HepG2 (cell line): ENCODE data around the gene AP2S1. TPM values are rescaled to one million over a fixed set of nuclear protein-coding genes. Genes with fewer than 3 reads are reported as not detected.
A peak's percentile ranks its signal among the peaks of the same experiment; 100 is the strongest.

Source experiments
- BRCA1 ChIP-seq: sonication (generic); formaldehyde crosslinking; IDR thresholded peaks from 2 replicates; pipeline ENCODE4 v1.4.0; 2020; ENCODE audit warnings: missing genetic modification reagents
- CCDC6 ChIP-seq: sonication (generic); formaldehyde crosslinking; IDR thresholded peaks from 2 replicates; pipeline ENCODE4 v1.8.1; 2022; ENCODE audit warnings: mild to moderate bottlenecking, missing genetic modification reagents, moderate library complexity
- HNRNPUL1 ChIP-seq: fragments of 200-400 bp; formaldehyde crosslinking; IDR thresholded peaks from 2 replicates; pipeline ENCODE4 v1.6.1; 2017; ENCODE audit warnings: low read depth, mild to moderate bottlenecking, low read length, moderate library complexity
- HOXA9 ChIP-seq: sonication (generic); formaldehyde crosslinking; IDR thresholded peaks from 2 replicates; pipeline ENCODE4 v1.8.1; 2022; ENCODE audit warnings: missing genetic modification reagents, mild to moderate bottlenecking, moderate library complexity, borderline replicate concordance
- JARID2 ChIP-seq: sonication (generic); formaldehyde crosslinking; IDR thresholded peaks from 2 replicates; pipeline ENCODE4 v1.8.1; 2023; ENCODE audit warnings: missing genetic modification reagents, inconsistent platforms; ENCODE audit not compliant: insufficient replicate concordance
- MAFG ChIP-seq: sonication (generic); formaldehyde crosslinking; IDR thresholded peaks from 2 replicates; pipeline ENCODE4 v1.5.1; 2020; ENCODE audit warnings: mild to moderate bottlenecking, missing genetic modification reagents
- SATB2 ChIP-seq: sonication (generic); formaldehyde crosslinking; IDR thresholded peaks from 2 replicates; pipeline ENCODE4 v1.5.0; 2020; ENCODE audit warnings: missing genetic modification reagents
- TCF12 ChIP-seq, 2 experiments: fragments of 450-650 bp in 1 of 2; sonication (generic) in 1 of 2; formaldehyde crosslinking in 1 of 2; IDR thresholded peaks; 2 replicates each; pipeline versions ENCODE4 v1.6.1 to v1.8.0; 2017 to 2022; ENCODE audit warnings: antibody characterized with exemption in 1 of 2, mild to moderate bottlenecking in 1 of 2, missing genetic modification reagents in 1 of 2, moderate library complexity in 1 of 2
- ZBTB7A ChIP-seq: sonication (generic); formaldehyde crosslinking; IDR thresholded peaks from 2 replicates; pipeline ENCODE4 v1.8.0; 2022; ENCODE audit warnings: mild to moderate bottlenecking, missing genetic modification reagents
- ZNF138 ChIP-seq: sonication (generic); formaldehyde crosslinking; IDR thresholded peaks from 2 replicates; pipeline ENCODE4 v1.5.0; 2020; ENCODE audit warnings: mild to moderate bottlenecking, low read depth, missing genetic modification reagents
- ZNF383 ChIP-seq: sonication (generic); formaldehyde crosslinking; IDR thresholded peaks from 2 replicates; pipeline ENCODE4 v1.4.0; 2020; ENCODE audit warnings: missing genetic modification reagents, mild to moderate bottlenecking, borderline replicate concordance
- ZSCAN30 ChIP-seq: sonication (generic); formaldehyde crosslinking; IDR thresholded peaks from 2 replicates; pipeline ENCODE4 v1.5.0; 2020; ENCODE audit warnings: mild to moderate bottlenecking, missing genetic modification reagents
- polyA plus RNA-seq, 8 experiments: library from polyadenylated mRNA; depleted of rRNA in 3 of 8; stranded (reverse) in 7 of 8; unstranded in 1 of 8; fragments of >200 nt; fragmentation: Illumina TruSeq in 4 of 8; extraction: Trizol in 4 of 8; gene quantifications; 2 replicates each; pipeline versions ENCODE4 v1.2.1 to v1.2.3, GENCODE V29; 2011 to 2016; ENCODE audit warnings: low read depth in 4 of 8, missing spikeins in 1 of 8, mixed read lengths in 1 of 8; ENCODE audit not compliant: insufficient read depth in 1 of 8
- total RNA-seq, 5 experiments: library from RNA; depleted of rRNA; stranded (reverse); fragments of >200 nt; fragmentation: Illumina TruSeq; extraction: Trizol; gene quantifications; 2 replicates each; pipeline ENCODE4 v1.2.3, GENCODE V29; 2016; ENCODE audit warnings: low read depth in 1 of 5
- TF ChIP-seq, protein P1 (sequence below): sonication (generic); formaldehyde crosslinking; IDR thresholded peaks from 2 replicates; pipeline ENCODE4 v1.4.0; 2020; ENCODE audit warnings: mild to moderate bottlenecking, low read depth, missing genetic modification reagents
- TF ChIP-seq, protein P2 (sequence below): sonication (generic); formaldehyde crosslinking; IDR thresholded peaks from 2 replicates; pipeline ENCODE4 v1.8.1; 2023; ENCODE audit warnings: mild to moderate bottlenecking, missing genetic modification reagents
- TF ChIP-seq, protein P3 (sequence below): IDR thresholded peaks from 2 replicates; pipeline ENCODE4 v1.6.1; 2016; ENCODE audit warnings: low read depth
- TF ChIP-seq, protein P4 (sequence below): IDR thresholded peaks from 2 replicates; pipeline ENCODE4 v1.6.1; 2016; ENCODE audit warnings: missing compliant biosample characterization, missing genetic modification reagents, borderline replicate concordance
- TF ChIP-seq, protein P5 (sequence below): sonication (generic); formaldehyde crosslinking; conservative IDR thresholded peaks from 2 replicates; pipeline ENCODE4 v1.4.0; 2020; ENCODE audit warnings: missing genetic modification reagents
- TF ChIP-seq, protein P6 (sequence below): sonication (generic); formaldehyde crosslinking; IDR thresholded peaks from 2 replicates; pipeline ENCODE4 v1.8.1; 2023; ENCODE audit warnings: mild to moderate bottlenecking, moderate library complexity, missing genetic modification reagents

The AP2S1 gene
- total and polyA plus RNA-seq, 2 of the 13 experiments (the other 11 are each of a cell fraction or from before 2014, with no cell fraction given) = 45.2 to 86.1 TPM

DNA sequence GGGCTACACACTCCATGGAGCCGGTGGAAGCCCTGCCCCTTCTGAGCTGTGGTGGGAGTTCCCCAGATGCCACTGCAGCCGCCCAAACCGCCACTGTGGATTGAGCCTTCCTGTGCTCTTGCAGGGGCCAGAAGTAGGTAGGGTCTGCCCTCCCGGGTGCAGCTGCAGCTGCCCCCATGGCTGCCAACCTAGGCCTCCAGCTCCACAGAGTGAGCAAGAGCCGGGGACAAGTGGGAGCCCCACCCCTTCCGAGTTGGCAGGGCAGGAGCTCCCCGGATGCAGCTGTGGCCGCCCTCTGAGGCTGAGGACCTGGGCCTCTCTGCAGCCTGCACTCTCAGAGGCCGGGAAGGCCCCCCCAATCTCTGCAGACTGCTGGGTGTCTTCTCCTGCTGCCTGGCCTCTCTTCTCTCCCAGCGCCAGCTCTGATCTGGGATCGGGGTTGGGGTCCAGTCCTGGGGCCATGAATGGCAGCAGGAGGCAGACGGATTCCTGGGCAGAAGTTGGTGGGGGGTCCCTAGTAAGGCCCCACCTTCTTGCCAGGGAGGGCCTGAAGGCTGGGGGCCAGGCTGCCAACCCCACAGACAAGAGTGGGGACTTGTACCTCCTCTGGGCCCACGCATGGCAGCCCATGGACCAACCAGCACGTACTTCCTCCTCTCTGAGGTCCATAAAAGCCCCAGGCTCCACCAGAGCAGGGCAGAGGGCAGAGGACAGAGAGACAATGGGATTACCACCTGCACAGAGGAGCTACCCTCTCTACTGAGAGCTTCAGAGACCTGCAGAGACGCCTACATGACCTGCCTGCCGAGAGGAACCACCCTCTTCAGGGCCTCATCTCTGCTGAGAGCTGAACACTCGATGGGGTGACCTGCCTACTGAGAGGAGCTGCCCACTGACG is 28.9 kb downstream of the AP2S1 start (continued):
- TF ChIP-seq, protein P1, sequence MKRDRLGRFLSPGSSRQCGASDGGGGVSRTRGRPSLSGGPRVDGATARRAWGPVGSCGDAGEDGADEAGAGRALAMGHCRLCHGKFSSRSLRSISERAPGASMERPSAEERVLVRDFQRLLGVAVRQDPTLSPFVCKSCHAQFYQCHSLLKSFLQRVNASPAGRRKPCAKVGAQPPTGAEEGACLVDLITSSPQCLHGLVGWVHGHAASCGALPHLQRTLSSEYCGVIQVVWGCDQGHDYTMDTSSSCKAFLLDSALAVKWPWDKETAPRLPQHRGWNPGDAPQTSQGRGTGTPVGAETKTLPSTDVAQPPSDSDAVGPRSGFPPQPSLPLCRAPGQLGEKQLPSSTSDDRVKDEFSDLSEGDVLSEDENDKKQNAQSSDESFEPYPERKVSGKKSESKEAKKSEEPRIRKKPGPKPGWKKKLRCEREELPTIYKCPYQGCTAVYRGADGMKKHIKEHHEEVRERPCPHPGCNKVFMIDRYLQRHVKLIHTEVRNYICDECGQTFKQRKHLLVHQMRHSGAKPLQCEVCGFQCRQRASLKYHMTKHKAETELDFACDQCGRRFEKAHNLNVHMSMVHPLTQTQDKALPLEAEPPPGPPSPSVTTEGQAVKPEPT = 0 out of 2 replicates have a peak, but pooled peaks have one; percentile 58
- TF ChIP-seq ZBTB7A (CRISPR knock-in tag) (0 out of 2 replicates have a peak, but pooled peaks have one; percentile 45), TCF12 (IDR thresholded peaks at IDR 0.05) (no peak), TCF12 (CRISPR knock-in tag; IDR thresholded peaks at IDR 0.05) (no peak), HNRNPUL1 (no peak), ZSCAN30 (no peak), ZNF138 (CRISPR knock-in tag) (no peak), CCDC6 (CRISPR knock-in tag) (no peak), ZNF383 (CRISPR knock-in tag) (no peak), BRCA1 (no peak), JARID2 (CRISPR knock-in tag) (no peak), MAFG (CRISPR knock-in tag) (no peak), SATB2 (CRISPR knock-in tag) (no peak), HOXA9 (no peak)
- TF ChIP-seq, protein P2, sequence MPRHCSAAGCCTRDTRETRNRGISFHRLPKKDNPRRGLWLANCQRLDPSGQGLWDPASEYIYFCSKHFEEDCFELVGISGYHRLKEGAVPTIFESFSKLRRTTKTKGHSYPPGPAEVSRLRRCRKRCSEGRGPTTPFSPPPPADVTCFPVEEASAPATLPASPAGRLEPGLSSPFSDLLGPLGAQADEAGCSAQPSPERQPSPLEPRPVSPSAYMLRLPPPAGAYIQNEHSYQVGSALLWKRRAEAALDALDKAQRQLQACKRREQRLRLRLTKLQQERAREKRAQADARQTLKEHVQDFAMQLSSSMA (CRISPR knock-in tag) = no peak
- TF ChIP-seq, protein P3, sequence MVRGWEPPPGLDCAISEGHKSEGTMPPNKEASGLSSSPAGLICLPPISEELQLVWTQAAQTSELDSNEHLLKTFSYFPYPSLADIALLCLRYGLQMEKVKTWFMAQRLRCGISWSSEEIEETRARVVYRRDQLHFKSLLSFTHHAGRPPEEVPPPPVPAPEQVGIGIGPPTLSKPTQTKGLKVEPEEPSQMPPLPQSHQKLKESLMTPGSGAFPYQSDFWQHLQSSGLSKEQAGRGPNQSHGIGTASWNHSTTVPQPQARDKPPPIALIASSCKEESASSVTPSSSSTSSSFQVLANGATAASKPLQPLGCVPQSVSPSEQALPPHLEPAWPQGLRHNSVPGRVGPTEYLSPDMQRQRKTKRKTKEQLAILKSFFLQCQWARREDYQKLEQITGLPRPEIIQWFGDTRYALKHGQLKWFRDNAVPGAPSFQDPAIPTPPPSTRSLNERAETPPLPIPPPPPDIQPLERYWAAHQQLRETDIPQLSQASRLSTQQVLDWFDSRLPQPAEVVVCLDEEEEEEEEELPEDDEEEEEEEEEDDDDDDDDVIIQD (CRISPR knock-in tag) = 0 out of 2 replicates have a peak, but pooled peaks have one; percentile 39
- TF ChIP-seq, protein P4, sequence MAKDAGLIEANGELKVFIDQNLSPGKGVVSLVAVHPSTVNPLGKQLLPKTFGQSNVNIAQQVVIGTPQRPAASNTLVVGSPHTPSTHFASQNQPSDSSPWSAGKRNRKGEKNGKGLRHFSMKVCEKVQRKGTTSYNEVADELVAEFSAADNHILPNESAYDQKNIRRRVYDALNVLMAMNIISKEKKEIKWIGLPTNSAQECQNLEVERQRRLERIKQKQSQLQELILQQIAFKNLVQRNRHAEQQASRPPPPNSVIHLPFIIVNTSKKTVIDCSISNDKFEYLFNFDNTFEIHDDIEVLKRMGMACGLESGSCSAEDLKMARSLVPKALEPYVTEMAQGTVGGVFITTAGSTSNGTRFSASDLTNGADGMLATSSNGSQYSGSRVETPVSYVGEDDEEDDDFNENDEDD (CRISPR knock-in tag) = peak; percentile 11; the same call in 1 of the 2 replicates
- TF ChIP-seq, protein P5, sequence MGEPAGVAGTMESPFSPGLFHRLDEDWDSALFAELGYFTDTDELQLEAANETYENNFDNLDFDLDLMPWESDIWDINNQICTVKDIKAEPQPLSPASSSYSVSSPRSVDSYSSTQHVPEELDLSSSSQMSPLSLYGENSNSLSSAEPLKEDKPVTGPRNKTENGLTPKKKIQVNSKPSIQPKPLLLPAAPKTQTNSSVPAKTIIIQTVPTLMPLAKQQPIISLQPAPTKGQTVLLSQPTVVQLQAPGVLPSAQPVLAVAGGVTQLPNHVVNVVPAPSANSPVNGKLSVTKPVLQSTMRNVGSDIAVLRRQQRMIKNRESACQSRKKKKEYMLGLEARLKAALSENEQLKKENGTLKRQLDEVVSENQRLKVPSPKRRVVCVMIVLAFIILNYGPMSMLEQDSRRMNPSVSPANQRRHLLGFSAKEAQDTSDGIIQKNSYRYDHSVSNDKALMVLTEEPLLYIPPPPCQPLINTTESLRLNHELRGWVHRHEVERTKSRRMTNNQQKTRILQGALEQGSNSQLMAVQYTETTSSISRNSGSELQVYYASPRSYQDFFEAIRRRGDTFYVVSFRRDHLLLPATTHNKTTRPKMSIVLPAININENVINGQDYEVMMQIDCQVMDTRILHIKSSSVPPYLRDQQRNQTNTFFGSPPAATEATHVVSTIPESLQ (CRISPR knock-in tag) = no peak
- TF ChIP-seq, protein P6, sequence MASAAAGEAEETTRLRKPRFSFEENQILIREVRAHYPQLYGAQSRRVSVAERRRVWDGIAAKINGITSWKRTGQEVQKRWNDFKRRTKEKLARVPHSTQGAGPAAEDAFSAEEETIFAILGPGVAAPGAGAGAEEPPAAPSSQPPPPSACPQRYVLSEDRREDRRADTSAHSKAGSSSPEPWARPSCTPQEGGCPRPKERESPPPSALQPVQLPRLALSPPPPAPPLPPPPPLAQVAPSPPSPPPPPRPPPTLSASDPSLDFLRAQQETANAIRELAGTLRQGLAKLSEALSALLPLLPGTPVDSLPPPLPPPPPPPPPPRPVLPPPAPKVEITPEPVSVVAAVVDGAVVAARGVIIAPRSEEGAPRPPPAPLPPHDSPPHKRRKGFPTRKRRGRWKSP (CRISPR knock-in tag) = 0 out of 2 replicates have a peak, but pooled peaks have one; percentile 42
